ENCODE measurements around the gene EHD2. TPM values are rescaled to one million over a fixed set of nuclear protein-coding genes. Genes with fewer than 3 reads are reported as not detected.
A peak's percentile ranks its signal among the peaks of the same experiment; 100 is the strongest.

Gene EHD2
- polyA plus RNA-seq, 3 donors: not detected

GRCh38 chr19:47704656-47705055 is 8.6 kb upstream of the EHD2 start:
- no peak overlapping the region for H3K27ac ChIP-seq (ENCODE audit: low read depth in 1 of 2, low read length in 2 of 2)
- H3K9ac ChIP-seq (ENCODE audit: insufficient read depth, low read length, poor library complexity, severe bottlenecking): no peak overlapping the region
- Mint-ChIP-seq H3K9me3 (peaks cover 0 to 5% (median 0%) of the 10 kb centered on the region in 7 donors), H3K4me1 (peaks cover 6% of the 10 kb centered on the region), H3K27me3 (ENCODE audit: low read depth in 3 of 3) (peaks cover 2 to 8% (median 6%) of the 10 kb centered on the region in 3 donors), H3K4me3 (no peak overlapping the region), H3K27ac (no peak overlapping the region), H3K36me3 (peaks cover 25 to 31% of the 10 kb centered on the region in 2 donors)
- no peaks in the 10 kb centered on the region for H3K4me1 ChIP-seq (ENCODE audit: control insufficient read depth in 1 of 2, insufficient read depth in 2 of 2, low read length in 2 of 2)
- H2AFZ ChIP-seq (ENCODE audit: insufficient read depth, low read depth, low read length, poor library complexity, severe bottlenecking): no peak overlapping the region
- no peaks in the 10 kb centered on the region for H3K9me3 ChIP-seq (replicated peaks in 1 of 2; ENCODE audit: control insufficient read depth in 1 of 2, insufficient read depth in 1 of 2, low read length in 2 of 2)
- intact Hi-C loops (cut with micrococcal nuclease): loop anchor here in 1 of 2 donors (5.0 to 10.0 kb wide), 2 partner anchors 38 to 430 kb away; partner anchors contain the start of gene INAFM1
- WGBS (ENCODE audit: insufficient coverage): no CpG with 5 or more reads among the region's 3 CpGs
- DNase-seq: no peak
- no peak overlapping the region for H3K4me2 ChIP-seq (replicated peaks; ENCODE audit: extremely low read depth, low read length, poor library complexity, severe bottlenecking)
- H3K4me3 ChIP-seq (replicated peaks in 1 of 3; ENCODE audit: low read depth in 2 of 3, low read length in 3 of 3): no peak overlapping the region
- H4K20me1 ChIP-seq (ENCODE audit: insufficient read depth, low read length): peaks cover 2% of the 10 kb centered on the region
- H3K79me2 ChIP-seq (ENCODE audit: insufficient read depth, low read length): no peaks in the 10 kb centered on the region
- TF ChIP-seq CTCF (IDR thresholded peaks at IDR 0.05): no peak
- H3K27me3 ChIP-seq (ENCODE audit: control insufficient read depth in 2 of 2, insufficient read depth in 2 of 2, low read length in 2 of 2): peaks cover 0 to 2% of the 10 kb centered on the region in 2 donors
- peaks cover 16 to 40% of the 10 kb centered on the region in 2 donors for H3K36me3 ChIP-seq (replicated peaks in 1 of 2; ENCODE audit: control insufficient read depth in 1 of 2, insufficient read depth in 2 of 2, low read length in 2 of 2)

GRCh38 chr19:47707135-47707925 is 5.9 kb upstream of the EHD2 start:
- H3K79me2 ChIP-seq (ENCODE audit: insufficient read depth, low read length): no peaks in the 10 kb centered on the region
- H3K9ac ChIP-seq (ENCODE audit: insufficient read depth, low read length, poor library complexity, severe bottlenecking): no peak overlapping the region
- H2AFZ ChIP-seq (ENCODE audit: insufficient read depth, low read depth, low read length, poor library complexity, severe bottlenecking): no peak overlapping the region

More at GRCh38 chr19:47707135-47707925, 5.9 kb upstream of the EHD2 start:
- Histone ChIP-seq H3K4me2 (replicated peaks; ENCODE audit: extremely low read depth, low read length, poor library complexity, severe bottlenecking) (no peak overlapping the region), H3K27ac (ENCODE audit: low read depth in 1 of 2, low read length in 2 of 2) (no peak overlapping the region), H3K27me3 (ENCODE audit: control insufficient read depth in 2 of 2, insufficient read depth in 2 of 2, low read length in 2 of 2) (peaks cover 0 to 2% of the 10 kb centered on the region in 2 donors), H3K4me1 (ENCODE audit: control insufficient read depth in 1 of 2, insufficient read depth in 2 of 2, low read length in 2 of 2) (no peaks in the 10 kb centered on the region), H3K4me3 (replicated peaks in 1 of 3; ENCODE audit: low read depth in 2 of 3, low read length in 3 of 3) (no peak overlapping the region), H3K9me3 (replicated peaks in 1 of 2; ENCODE audit: control insufficient read depth in 1 of 2, insufficient read depth in 1 of 2, low read length in 2 of 2) (no peaks in the 10 kb centered on the region), H3K36me3 (replicated peaks in 1 of 2; ENCODE audit: control insufficient read depth in 1 of 2, insufficient read depth in 2 of 2, low read length in 2 of 2) (peaks cover 2 to 13% of the 10 kb centered on the region in 2 donors), H4K20me1 (ENCODE audit: insufficient read depth, low read length) (no peaks in the 10 kb centered on the region)
- Mint-ChIP-seq H3K9me3 (peaks cover 0 to 5% (median 0%) of the 10 kb centered on the region in 7 donors), H3K4me1 (peaks cover 6% of the 10 kb centered on the region), H3K36me3 (peaks cover 10 to 11% of the 10 kb centered on the region in 2 donors), H3K27me3 (ENCODE audit: low read depth in 3 of 3) (peaks cover 7 to 16% (median 12%) of the 10 kb centered on the region in 3 donors), H3K27ac (no peak overlapping the region), H3K4me3 (peak overlapping the region in 1 of 2 donors; percentile 32)
- intact Hi-C loops (cut with micrococcal nuclease): loop anchor here in 1 of 2 donors (5.0 to 10.0 kb wide), 2 partner anchors 35 to 433 kb away; partner anchors contain the start of gene INAFM1
- 27% methylated on average over 22 of the region's 22 CpGs for WGBS (ENCODE audit: insufficient coverage)
- peak; percentile 49 to 69 (median 60) for DNase-seq
- peak; percentile 82 for TF ChIP-seq CTCF (IDR thresholded peaks at IDR 0.05)
